GM12892 (cell line): ENCODE measurements around the gene PDZRN3.

Experiments used
- POLR2A ChIP-seq: IDR thresholded peaks from 2 replicates; pipeline ENCODE4 v1.6.1; 2011; ENCODE audit warnings: low read depth, low read length, control low read depth
- POLR2AphosphoS5 ChIP-seq: IDR thresholded peaks from 2 replicates; pipeline ENCODE4 v1.6.1; 2011; ENCODE audit warnings: low read depth, low read length, control low read depth
- TAF1 ChIP-seq: IDR thresholded peaks from 2 replicates; pipeline ENCODE4 v1.6.1; 2011; ENCODE audit warnings: low read depth, mild to moderate bottlenecking, control low read depth, low read length, borderline replicate concordance

- TF ChIP-seq POLR2A (no peak), POLR2AphosphoS5 (no peak), TAF1 (no peak)
Measured at GRCh38 chr3:73446467-73447110, 178.2 kb downstream of the PDZRN3 start.
